ENCODE measurements around the gene GPATCH4.
"Not testable (repeated sequence)": the region's sequence is repeated elsewhere in the genome, so short reads cannot be mapped to it uniquely, and the experiment has no call there.

Gene GPATCH4

DNA sequence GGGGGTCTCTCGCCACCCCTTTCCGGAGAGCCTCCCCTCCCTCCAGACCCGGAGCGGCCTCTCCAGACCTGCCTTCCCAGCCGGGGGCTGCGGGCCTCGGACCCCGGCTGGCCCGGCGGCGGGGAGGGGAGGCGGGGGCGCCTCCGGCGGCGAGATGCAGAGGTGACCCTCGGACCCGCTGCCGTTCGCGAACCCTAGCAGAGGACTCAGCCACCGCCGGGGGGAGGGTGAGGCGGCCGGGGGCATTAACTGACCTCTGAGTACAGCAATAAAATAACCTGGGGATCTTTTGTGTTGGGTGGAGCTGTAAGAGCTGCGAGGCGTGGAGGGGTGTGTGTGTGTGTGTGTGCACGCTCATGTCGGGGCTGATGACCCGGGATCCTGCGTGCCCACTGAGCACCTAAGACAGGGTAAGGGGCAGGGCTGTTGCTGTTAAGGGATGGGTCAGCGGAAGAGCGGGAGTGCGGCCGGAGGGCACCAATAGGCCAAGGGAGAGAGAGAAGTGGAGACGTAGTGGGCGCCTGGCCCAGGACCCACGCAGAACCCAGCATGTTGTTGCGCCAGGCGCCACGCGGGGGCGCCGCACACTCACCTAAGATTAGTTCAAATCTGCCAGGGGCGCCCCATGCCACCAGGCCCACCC is 24.3 kb upstream of the GPATCH4 start:
- DNase-seq = peak; percentile 34 to 51

GRCh38 chr1:156624814-156625435 is 23.6 kb upstream of the GPATCH4 start:
- no peak for DNase-seq

DNA sequence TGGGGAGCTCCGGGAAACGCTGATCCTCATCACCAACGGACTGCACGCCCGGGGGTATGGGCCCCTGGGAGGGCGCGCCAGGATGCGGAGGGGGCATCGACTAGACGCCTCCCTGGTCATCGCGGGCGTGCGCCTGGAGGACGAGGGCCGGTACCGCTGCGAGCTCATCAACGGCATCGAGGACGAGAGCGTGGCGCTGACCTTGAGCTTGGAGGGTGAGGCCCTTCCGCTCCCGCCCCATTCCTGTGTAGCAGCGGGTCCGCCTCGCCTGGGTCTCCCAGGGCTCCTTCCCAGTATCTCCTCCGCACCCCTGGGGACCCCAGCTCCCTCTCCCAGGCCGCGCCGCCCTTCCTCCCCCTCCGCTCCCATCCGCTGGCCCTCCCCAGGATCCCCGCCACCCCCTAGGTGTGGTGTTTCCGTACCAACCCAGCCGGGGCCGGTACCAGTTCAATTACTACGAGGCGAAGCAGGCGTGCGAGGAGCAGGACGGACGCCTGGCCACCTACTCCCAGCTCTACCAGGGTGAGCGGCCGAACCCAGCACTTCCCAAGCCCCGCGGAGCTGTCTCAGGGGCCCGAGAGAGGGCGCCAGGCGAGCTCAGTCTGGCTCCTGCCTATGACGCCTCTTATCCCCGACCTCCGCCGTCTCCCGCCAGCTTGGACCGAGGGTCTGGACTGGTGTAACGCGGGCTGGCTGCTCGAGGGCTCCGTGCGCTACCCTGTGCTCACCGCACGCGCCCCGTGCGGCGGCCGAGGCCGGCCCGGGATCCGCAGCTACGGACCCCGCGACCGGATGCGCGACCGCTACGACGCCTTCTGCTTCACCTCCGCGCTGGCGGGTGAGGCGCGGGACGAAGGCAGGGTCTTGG is 22.9 kb upstream of the GPATCH4 start:
- peak; percentile 71 to 86 for DNase-seq

- DNase-seq = no peak
Measured at GRCh38 chr1:156622581-156623297, 21.5 kb upstream of the GPATCH4 start.

DNA sequence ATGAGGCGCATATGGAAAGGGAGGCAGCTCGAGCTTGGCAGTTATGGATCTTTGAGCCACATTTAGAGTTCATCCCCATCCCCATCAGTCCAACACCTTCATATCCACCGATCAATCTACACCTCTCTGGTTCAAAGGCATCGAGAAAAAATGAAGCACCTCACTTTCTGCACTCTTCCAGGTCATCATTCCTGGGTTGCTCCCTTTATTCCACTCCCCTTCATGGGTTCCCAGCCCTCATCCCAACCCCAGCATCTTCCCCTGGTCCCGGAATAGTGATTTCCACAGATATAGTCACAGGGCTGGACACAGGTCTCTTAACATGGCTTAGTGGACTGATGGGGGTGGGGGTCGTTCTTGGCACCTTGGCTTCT is 18.3 kb upstream of the GPATCH4 start:
- DNase-seq = no peak

DNA sequence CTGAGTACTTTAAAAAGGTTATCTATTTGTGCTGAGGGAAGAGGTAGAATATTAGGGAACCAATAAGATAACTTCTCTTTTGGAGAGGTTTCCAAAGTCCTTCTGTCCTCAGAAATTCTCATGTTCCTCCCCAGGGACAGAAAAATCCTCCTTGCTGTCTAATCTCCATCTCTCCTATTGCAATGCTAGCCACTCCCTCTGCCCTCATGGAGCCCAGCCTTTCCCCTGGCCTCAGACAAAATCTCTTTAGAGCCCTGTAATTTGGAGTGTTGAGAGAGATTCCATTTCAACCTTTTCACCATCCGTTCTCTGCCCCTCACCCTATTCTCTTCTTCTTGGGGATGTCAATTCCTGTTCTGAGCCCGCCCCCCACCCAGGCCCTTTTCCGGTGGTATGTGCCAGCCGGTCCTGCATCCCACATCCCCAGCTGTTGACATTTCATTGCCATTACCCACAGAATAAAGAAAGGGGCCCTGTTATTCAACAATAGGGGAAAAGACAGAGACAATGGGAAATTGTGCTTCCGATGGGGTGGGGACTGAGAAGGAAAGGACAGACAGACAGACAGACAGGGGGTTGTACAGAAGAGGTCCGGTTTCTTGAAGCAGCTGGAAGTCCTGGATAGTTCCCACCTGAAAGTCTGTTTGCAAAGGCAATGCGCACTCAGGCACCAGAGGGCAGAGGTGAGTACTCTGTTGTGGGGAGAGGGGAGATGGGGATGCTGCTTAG is 17.7 kb upstream of the GPATCH4 start, which contains the start of gene HAPLN2:
Gene HAPLN2, plus strand, starts transcription at position 563 of the 729 bp plus-strand sequence. CDS start 4,076 bp downstream, outside the sequence.
- DNase-seq = no peak

GRCh38 chr1:156616463-156616862 is 15.2 kb upstream of the GPATCH4 start:
- no peak for DNase-seq

DNA sequence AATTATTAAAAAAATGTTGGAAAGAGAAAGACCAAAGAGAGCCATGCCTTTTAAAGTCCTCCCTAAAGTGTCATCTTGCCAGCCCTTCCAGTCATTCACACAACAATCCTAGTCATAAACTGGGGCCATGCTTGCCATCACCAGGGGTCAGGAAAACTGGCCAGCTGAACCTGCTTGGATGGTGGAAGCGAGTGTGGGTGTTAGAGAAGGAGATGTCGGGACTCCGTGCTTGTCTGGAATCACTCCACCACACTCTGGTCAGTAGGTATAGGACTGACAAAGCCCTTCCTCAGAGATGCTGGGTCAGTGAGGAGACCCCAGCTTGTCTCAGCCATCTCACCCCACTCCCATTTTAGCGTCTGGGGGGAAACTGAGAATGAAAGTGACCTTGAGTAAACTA is 14.7 kb upstream of the GPATCH4 start:
- DNase-seq = no peak

- DNase-seq = no peak
Measured at GRCh38 chr1:156612666-156613065, 11.4 kb upstream of the GPATCH4 start.

DNA sequence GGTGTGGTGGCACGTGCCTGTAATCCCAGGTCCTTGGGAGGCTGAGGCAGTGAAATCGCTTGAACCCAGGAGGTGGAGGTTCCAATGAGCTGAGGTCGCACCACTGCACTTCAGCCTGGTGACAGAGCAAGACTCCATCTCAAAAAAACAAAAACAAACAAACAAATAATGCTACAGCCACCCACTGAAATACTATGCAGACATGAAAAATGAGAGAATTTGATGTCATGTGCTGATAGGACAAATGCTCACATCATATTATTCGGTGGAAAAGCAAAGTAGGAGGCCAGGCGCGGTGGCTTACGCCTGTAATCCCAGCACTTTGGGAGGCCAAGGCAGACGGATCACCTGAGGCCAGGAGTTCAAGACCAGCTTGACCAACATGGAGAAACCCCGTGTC is 8.8 kb upstream of the GPATCH4 start:
- not testable (repeated sequence) for DNase-seq

DNA sequence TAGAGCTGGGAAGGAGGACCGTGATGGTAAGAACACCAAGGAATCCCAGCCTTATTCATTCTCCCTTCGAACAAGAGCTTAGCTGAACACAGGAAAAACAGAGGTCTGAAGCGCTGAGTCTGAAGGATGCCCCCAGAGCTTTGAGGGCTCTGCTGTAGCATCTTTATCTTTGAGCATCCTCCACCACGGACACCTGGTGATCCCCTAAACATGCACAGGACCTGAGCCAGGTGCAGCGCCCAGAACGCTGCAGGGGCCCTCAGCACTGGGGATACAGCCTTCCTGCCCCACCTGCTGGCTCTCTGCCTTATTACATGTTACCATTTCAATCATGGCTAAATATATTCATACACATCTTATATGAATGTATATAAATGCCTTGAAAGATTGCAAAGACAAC is 7.7 kb upstream of the GPATCH4 start:
- peak in 1 of 2 experiments; percentile 23 for DNase-seq

GRCh38 chr1:156608036-156608674 is 6.9 kb upstream of the GPATCH4 start:
- peak; percentile 36 to 71 for DNase-seq

DNA sequence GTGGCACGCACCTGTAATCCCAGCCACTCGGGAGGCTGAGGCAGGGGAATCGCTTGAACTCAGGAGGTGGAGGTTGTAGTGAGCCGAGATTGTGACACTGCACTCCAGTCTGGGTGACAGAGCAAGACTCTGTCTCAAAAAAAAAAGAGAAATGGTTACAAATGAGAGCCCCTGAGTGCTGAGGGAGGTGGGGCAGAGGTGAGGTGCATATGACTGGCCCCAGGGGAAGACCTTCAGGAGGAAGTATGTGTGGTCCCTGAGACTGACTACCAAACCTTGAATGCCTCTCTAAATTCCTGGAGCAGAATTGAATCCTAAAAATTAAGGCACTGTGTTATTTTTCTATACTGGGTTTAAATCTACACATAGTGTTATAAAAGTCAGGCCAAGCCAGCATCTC is 6.1 kb upstream of the GPATCH4 start:
- not testable (repeated sequence) for DNase-seq

DNA sequence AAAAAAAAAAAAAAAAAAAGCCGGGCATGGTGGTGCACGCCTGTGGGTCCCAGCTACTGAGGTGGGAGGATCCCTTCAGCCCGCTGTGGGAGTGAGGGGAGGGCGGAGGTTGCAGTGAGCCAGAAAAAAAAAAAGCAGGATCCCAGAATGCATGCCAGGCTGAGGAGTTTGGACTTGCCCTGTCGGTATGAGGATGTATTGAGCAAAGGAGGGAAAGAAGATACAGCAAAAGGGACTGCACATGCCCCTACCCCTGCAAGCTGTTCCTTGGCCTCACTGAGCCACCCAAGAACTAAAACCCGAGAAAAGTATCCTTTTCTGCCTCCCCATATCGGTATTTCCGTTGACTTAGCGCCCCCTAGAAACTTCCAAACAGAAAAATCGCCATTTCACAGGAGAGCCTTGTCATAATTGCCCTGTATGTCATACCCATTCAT is 1.3 kb upstream of the GPATCH4 start:
- DNase-seq = peak in 1 of 2 experiments; percentile 25

DNA sequence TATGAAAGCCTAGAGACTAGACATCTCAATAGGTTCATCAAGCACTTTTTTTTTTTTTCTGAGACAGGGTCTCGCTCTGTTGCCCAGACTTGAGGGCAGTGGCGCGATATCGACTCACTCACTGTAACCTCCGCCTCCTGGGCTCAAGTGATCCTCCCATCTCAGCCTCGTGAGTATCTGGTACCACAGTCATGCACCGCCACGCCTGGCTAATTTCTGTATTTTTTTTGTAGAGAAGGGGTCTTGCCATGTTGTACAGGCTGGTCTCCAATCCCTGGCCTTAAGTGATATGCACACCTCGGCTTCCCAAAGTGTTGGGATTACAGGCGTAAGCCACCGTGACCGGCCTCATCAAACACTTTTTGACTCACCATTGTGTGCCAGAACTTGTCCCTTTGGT is 613 bp upstream of the GPATCH4 start:
- DNase-seq = no peak

DNA sequence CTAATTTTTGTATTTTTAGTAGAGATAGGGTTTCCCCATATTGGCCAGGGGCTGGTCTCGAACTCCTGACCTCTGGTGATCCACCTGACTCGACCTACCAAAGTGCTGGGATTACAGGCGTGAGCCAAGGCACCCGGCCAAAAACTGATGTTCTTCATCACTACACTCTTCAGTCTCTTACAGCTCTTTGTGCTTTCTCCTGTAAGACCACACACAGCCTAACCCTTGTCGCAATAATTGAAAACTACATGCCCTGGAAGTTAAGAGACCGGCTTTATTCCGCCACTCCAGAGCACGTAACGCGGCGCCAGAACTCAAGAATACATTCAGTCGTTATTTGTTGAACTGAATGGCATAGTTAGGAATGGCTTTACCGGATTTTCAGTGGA is 552 bp downstream of the GPATCH4 start:
- no peak for DNase-seq

DNA sequence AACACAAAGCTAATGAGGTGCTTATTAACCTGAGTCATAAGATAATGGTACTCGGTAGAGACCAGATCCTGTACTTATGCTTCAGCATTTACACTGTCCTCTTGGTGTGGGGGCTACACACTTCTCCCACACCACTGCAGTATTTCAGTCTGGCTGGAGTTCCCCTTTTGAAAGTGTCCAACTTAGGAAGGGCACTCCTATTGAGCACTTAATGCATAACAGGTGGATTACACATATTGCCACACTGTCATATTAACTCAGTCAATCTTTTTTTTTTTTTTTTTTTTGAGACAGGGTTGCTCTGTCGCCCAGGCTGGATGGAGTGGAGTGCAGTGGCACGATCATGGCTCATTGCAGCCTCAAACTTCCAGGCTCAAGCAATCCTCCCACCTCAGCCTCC is 1.5 kb downstream of the GPATCH4 start:
- no peak for DNase-seq

DNA sequence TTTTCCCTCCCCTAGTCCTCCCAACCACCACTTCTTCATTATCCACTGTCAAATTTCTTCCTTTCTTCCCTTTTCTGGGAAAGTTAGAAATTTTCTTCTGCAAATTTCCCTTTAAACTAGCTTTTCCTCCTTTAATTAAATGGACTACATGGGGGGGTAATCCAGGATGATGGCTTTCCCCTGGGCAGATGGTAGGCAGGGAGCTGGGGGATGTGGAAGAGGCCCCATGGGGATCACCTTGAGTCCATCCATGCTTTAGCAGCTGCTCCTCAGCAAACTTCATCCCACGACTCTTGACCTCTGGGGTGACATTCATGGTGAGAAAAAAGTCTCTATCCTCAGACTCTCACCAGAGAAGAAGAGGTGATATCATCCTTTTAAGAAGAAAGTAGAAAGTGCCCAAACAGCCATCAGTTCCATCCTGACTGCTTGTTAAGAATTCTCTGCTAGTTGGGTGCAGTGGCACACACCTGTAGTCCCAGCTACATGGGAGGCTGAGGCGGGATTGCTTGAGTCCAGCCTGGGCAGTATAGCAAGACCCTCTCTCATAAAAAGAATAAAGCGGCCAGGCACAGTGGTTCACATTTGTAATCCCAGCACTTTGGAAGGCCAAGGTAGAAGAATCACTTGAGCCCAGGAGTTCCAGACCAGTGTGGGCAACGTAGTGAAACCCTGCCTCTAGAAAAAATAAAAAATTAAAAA is 2.4 kb downstream of the GPATCH4 start:
- no peak for DNase-seq

DNA sequence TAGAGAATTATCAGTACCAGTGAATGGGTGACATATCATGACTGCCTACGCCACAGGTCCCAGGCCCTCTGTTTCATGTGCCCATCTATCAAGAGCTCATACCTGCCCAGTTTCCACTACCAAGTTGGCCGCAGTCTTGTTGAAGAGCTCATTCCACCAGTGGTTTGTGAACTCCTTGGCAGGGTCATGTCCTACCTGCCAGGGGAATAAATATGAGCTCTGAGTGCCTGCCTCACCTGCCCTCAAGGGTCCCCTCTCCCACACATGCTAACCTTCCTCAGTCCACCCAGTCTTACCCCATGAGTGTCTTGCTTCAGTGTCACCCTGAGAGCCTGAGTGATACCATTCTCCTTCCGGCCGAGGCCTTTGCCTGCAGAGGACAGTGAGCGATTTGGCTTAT is 3.2 kb downstream of the GPATCH4 start:
- no peak for DNase-seq

- DNase-seq = no peak
Measured at GRCh38 chr1:156596426-156596825, 4.9 kb downstream of the GPATCH4 start.

GRCh38 chr1:156595016-156595415 is 6.3 kb downstream of the GPATCH4 start:
- no peak for DNase-seq

Data from NCI-H1930 (cell line).